GM19240 (cell line): ENCODE measurements around the gene MAP3K1.

ENCODE experiments used
- DNase-seq: peaks from one replicate; pipeline ENCODE4 v3.0.0; 2011; ENCODE audit warnings: low spot score; ENCODE audit not compliant: insufficient read length

Gene MAP3K1

DNA sequence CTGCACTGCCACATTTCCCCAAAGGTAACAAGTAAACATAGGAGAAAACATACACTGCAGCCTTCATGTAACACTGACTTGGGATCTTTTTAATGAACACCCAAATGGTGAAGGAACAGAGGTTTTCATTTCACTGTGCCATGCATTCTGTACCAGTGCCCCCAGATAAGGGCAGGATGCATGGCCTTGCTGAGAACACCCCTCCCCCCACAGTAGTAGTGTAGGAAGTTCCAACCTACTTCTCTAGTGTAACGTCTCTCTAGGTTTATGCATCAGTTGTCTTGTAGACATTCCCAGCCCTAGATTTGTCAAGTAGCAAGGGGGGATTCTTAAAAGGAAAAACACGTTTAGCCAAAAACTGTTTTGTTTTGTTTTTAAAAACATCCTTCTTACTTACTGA lies 29.9 kb downstream of the MAP3K1 start:
- DNase-seq = no peak

DNA sequence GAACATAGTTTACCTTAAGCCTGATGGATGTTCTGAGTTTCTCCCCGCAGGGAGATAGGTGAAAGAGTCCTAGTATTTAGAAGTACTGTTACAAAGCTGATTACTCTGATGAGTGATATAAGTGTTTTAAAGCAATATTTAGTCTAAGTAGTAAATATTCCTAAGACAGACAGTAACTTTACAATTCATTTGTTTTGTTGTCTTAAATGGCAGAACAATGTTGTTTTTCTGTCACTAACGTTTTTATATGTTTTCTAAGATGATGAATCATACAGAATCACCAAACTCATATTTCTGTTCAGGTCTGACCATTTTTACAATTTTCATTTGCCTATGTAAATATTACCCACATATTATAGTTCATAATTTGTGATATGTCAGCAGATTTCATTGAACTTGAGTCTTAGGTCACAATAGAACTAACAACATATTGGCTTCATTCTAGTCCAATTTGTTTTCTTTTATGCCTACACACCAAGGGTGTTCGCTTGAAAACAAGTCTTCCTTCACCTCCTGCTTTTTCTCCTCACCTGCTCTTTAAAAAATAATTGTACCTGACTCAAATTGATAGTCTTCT lies 30.6 kb downstream of the MAP3K1 start:
- DNase-seq = no peak

DNA sequence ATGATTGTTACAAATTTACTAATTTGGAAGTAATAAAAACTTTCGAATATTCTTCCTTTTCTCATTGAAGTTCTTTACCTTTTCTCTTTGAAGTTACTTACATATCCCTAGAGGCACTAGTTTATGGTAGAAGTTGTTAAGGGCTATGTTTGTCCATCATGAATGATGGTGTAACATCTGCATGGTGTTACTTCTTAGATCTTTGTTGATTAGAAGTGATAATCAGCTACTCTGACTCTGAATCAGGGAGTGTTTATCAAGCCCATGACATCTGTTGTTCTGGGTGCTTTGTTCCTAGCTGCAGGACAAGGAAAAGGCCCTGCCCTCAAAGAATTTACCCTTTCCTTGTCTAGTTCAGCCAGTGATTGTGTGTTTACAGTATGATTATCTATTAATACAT lies 32.9 kb downstream of the MAP3K1 start:
- DNase-seq = no peak

DNA sequence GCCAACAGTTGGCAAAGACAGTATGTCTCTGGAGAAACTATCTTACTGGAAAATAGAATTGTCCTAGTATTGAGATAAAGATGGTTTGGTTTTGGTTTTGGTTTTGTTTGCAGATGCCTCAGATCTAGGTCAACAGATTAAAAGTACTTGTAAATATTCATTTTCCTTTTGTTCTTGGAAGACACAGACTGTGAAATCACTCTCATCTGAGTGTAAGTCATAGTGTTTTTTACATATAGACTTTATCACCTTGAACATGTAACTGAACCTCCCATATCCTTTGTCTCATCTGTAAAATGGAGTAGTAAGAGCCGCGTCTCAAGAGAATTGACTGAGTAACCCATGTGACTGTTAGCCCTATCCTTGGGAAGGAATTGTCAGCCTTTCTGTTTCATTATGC lies 34.3 kb downstream of the MAP3K1 start:
- DNase-seq = no peak

DNA sequence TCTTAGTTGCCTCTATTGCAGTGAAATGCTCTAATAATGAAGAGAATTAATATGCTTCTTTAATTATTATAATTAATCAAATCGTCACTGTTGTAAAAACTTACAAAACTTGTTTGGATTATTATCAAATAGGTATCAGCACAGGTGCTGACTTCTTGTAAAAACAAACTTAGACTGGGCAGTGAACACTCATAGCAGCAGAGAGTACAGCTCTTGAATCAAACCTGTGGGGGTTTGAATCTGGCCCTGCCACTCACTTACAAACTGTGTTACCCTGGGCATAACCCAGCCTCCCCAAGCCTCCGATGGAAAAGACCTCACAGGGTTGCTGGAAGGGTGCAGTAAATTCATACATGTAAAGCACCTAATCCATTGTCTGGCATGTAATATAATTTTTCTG lies 35.1 kb downstream of the MAP3K1 start:
- DNase-seq = no peak

GRCh38 chr5:56851258-56851941 lies 36.1 kb downstream of the MAP3K1 start:
- DNase-seq = no peak

DNA sequence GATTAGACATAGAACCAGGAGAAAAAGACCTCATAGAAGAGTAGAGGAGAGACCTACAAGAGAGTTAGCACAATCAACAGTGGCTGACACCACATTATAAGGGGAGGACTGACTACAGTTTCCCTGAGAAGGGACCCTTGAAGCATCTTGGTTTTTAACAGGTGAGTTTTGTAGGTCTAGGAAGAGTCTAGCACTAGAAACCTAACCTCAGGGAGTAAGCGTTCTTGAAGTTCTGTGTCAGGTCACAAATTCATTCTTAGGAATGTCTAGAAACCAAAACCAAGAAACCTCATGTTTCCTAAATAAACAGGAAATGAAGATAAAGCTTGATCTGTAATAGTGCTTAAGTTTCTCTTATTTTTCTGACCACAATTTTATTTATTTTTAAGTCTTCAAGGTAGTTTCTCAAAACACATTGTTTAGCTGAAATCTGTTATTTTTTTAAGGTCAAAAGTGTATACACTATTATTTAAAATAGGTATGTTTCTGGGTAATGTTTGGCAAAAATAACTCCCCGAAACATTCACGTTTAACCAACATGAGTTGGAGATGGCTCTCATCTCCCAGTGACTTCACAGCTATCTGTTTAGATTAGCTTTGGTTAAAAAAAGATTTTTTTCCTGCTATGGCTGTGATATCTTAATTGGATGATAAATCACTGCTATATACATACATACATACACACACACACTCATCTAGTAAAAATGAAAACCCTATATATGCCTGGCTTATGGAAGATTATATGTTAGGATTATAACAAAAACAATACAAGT lies 37.1 kb downstream of the MAP3K1 start:
- no peak for DNase-seq

- DNase-seq = no peak
Measured at GRCh38 chr5:56853698-56854097, 38.3 kb downstream of the MAP3K1 start.

GRCh38 chr5:56854920-56855319 lies 39.6 kb downstream of the MAP3K1 start:
- DNase-seq = no peak

- no peak for DNase-seq
Measured at GRCh38 chr5:56856541-56857178, 41.3 kb downstream of the MAP3K1 start.

GRCh38 chr5:56858777-56859442 lies 43.6 kb downstream of the MAP3K1 start:
- no peak for DNase-seq

GRCh38 chr5:56861893-56862485 lies 46.6 kb downstream of the MAP3K1 start:
- no peak for DNase-seq

DNA sequence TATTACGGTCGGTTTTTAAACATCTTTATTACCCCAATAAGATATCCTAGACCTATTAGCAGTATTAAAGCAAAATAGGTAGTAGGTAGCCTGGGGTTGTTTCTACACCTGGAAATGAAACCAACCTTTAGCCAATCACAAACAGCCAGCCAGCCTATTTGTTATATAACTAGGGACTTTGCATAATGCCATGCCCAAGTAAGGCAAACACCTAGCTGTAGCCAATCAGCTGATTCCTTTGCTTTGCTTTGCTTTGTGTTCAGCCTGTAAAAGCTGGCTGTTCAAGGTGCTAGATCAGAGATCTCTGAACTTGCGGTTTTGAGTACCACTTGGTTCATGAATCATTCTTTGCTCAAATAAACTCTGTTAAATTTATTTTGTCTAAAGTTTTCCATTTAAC lies 47.6 kb downstream of the MAP3K1 start:
- DNase-seq = no peak

DNA sequence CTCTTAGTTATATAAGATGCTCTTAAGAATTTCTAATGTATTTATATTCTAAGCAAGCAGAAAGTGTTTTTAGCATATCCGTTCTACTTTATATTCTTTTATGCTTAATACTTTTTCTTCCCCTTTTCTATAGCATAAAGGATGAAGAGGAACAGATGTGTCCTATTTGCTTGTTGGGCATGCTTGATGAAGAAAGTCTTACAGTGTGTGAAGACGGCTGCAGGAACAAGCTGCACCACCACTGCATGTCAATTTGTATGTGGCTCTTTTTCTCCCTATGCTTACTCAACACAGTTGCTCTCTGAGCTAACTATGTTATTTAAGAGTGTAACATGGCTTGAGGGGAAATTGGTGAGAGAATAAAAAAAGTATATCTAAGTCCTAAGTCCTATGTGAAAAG lies 56.4 kb downstream of the MAP3K1 start:
- DNase-seq = no peak

DNA sequence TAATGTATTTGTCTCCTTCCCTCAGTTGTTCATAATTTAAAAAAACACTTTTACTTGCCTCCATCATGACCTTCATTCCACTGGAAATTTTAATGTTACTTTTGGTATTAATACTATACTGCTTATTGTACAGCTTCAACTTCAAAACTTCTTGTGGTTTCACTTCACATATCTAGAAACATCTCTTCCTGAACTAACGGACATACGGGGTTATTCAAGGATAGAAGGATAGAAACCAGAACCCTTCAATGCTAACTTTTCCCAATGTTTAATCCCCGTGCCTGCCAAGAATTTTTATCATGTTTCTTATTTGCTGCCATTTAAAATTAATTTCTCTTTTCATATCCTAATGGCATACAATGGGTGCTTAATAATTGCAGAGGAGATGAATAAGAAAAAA lies 57.7 kb downstream of the MAP3K1 start:
- DNase-seq = no peak

DNA sequence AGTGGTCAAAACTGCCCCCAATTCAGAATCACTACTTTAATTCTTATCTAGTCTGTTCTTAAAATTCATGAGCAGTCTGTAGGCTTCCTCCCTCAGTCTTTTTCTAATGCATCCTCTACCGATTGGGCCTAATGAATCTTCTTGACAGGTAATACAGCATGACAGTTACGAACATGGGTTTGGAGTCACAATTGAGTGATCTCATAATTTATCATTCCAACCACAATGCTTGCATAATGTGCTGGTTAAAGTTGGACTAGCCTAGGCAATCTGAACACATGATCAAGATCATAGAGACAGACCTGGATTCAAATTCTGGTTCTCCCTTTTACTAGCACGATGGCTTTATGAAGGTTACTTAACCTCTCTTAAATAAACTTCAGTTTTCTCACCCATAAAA lies 61.0 kb downstream of the MAP3K1 start:
- DNase-seq = no peak

DNA sequence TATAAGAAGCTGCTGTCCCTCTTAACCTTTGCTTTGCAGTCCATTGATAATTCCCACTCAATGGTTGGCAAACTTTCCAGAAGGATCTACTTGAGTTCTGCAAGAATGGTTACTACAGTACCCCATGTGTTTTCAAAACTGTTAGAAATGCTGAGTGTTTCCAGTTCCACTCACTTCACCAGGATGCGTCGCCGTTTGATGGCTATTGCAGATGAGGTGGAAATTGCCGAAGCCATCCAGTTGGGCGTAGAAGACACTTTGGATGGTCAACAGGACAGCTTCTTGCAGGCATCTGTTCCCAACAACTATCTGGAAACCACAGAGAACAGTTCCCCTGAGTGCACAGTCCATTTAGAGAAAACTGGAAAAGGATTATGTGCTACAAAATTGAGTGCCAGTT lies 66.2 kb downstream of the MAP3K1 start:
- DNase-seq = no peak

DNA sequence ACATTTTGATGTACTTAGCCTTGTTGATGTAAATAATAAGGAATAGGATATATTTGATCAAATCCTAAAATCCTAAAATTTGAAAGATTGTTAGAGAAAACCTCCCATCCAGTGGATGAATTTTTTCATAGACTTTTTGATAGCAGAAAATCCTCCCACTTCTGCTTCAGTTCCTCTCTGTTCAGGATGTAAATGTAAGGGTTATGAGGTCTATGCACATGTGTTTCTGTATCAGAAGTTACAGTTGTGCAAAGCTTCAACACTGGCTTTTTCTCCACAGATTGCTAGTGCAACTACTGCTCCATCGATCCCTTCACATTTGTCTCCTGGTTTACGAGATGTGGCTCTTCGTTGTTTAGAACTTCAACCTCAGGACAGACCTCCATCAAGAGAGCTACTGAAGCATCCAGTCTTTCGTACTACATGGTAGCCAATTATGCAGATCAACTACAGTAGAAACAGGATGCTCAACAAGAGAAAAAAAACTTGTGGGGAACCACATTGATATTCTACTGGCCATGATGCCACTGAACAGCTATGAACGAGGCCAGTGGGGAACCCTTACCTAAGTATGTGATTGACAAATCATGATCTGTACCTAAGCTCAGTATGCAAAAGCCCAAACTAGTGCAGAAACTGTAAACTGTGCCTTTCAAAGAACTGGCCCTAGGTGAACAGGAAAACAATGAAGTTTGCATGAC lies 78.1 kb downstream of the MAP3K1 start:
- DNase-seq = no peak

DNA sequence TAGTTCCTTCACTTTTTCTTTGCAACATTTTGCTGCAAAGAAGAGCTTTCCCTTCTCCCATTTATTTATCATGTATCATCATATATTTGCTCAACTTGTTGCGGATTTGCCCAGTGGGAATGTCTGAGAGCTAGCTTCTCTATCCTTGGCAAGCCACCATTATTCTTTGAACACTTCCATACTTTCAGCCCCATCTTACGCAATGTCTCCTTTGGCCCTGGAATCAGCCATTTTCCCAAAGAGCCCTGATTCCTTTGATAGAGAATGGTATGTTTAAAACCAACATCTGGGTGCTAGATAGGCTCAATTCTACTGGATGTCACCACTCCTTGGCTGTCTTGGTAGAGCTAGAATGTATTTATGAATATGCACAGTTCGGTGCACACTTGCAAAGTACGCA lies 81.4 kb downstream of the MAP3K1 start:
- no peak for DNase-seq

DNA sequence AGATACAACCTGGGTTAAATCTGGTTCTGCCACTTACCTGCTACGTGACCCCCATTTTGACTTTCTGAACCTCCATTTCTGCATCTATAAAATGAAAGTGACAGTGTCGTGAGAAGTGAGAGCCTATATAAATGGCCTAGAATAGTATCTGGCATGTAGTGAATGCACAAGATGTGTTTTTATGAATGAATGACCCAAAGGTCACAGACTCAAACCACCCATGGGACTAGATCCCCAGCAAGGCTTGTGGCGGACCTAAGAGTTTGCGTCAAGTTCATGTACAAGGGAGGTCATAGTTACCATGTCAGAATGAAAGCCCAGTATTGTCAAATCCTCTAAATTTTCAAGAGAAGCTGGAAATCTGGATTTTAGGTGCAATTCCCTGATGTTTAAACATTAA lies 82.9 kb downstream of the MAP3K1 start:
- DNase-seq = no peak

GRCh38 chr5:56900395-56900794 lies 85.0 kb downstream of the MAP3K1 start:
- no peak for DNase-seq
